Psoas muscle (tissue), 8 donors: Measurements from ENCODE around the gene HEPN1. TPM values are rescaled to one million over a fixed set of nuclear protein-coding genes. Genes with fewer than 3 reads are reported as not detected.

Source experiments
- ATAC-seq, 4 donors: fragments of 200-7000 bp; cut with Tn5 transposase; one replicate each; pipeline ENCODE4 v1.9.1; 2020; ENCODE audit warnings: moderate library complexity in 3 of 4, mild to moderate bottlenecking in 2 of 4
- DNase-seq, 2 donors: peaks; one replicate each; pipeline ENCODE4 v3.0.0-alpha.2; 2020
- H3K27ac ChIP-seq: fragments of 200-600 bp; one replicate; pipeline ENCODE4 v1.8.0; 2022
- H3K27me3 ChIP-seq, 3 donors: fragments of 200-600 bp in 1 of 3; one replicate each; pipeline versions ENCODE4 v1.6.1 to v1.8.0; 2013 to 2022; ENCODE audit warnings: low read length in 2 of 3, mild to moderate bottlenecking in 2 of 3, moderate library complexity in 1 of 3; ENCODE audit not compliant: insufficient read depth in 3 of 3
- H3K36me3 ChIP-seq, 2 donors: fragments of 200-600 bp in 1 of 2; one replicate each; pipeline versions ENCODE4 v1.6.1 to v1.8.0; 2013 to 2022; ENCODE audit warnings: low read depth in 1 of 2, mild to moderate bottlenecking in 1 of 2, moderate library complexity in 1 of 2; ENCODE audit not compliant: insufficient read depth in 1 of 2
- H3K4me1 ChIP-seq: fragments of 200-600 bp; one replicate; pipeline ENCODE4 v1.8.0; 2022
- H3K4me3 ChIP-seq: fragments of 200-600 bp; one replicate; pipeline ENCODE4 v1.8.0; 2022; ENCODE audit warnings: mild to moderate bottlenecking
- H3K9me3 ChIP-seq: fragments of 200-600 bp; one replicate; pipeline ENCODE4 v1.8.0; 2022
- WGBS, 3 donors: extraction: QIAGEN DNeasy Blood & Tissue Kit; methylation state at CpG; one replicate each; pipeline versions ENCODE4 v1.1.6 to v1.1.7; 2013; 5-methylcytosine and 5-hydroxymethylcytosine counted together
- intact Hi-C, 2 donors: fragments of 100-400 bp; cut with DNase I; formaldehyde crosslinking; loops; one replicate each; pipeline versions ENCODE4 v1.11.0 to v1.14.2; 2022
- polyA plus RNA-seq, 3 donors: library from polyadenylated mRNA; stranded (reverse); fragments of 200-250 nt; gene quantifications; one replicate each; pipeline ENCODE4 v1.2.3, GENCODE V29; 2013
- total RNA-seq, 4 donors: library from RNA; stranded (reverse); fragmentation: NEBNext Ultra II Directional in 2 of 4; extraction: Animal tissue kit (Norgen Biotek cat#: 25700) in 2 of 4; gene quantifications; one replicate each; pipeline versions ENCODE4 v1.2.1 to v1.2.4, GENCODE V29; 2021 to 2023
- TF ChIP-seq, protein P1 (sequence below): fragments of 200-600 bp; IDR thresholded peaks from one replicate; pipeline ENCODE4 v1.8.0; 2022; ENCODE audit warnings: antibody characterized with exemption
- donor health status: healthy with polysubstance abuse.
- donor health status: DM: no; HTN: no; CAD: no; lungs with moderate emphysema.
- donor health status: Bipolar disorder and iron deficiency.
- donor health status: healthy.
- donor health status: DM: yes; HTN: yes; CAD: no.
- donor health status: DM: no; HTN: no; CAD: no.
- donor health status: DM: no; HTN: no; CAD: no.
- donor health status: DM: yes; HTN: yes; CAD: no.

Gene HEPN1
- total and polyA plus RNA-seq, 7 donors = 0.01 to 0.04 TPM; not detected in 5

- Histone ChIP-seq H3K9me3 (no peaks in the 10 kb centered on the region), H3K36me3 (no peaks in the 10 kb centered on the region), H3K27me3 (peaks cover 0 to 10% (median 0%) of the 10 kb centered on the region in 3 donors), H3K4me3 (no peak overlapping the region), H3K27ac (no peak overlapping the region), H3K4me1 (no peaks in the 10 kb centered on the region)
- WGBS, 3 donors = 81 to 84% (median 84%) methylated on average over 3 of the region's 3 CpGs
- TF ChIP-seq, protein P1, sequence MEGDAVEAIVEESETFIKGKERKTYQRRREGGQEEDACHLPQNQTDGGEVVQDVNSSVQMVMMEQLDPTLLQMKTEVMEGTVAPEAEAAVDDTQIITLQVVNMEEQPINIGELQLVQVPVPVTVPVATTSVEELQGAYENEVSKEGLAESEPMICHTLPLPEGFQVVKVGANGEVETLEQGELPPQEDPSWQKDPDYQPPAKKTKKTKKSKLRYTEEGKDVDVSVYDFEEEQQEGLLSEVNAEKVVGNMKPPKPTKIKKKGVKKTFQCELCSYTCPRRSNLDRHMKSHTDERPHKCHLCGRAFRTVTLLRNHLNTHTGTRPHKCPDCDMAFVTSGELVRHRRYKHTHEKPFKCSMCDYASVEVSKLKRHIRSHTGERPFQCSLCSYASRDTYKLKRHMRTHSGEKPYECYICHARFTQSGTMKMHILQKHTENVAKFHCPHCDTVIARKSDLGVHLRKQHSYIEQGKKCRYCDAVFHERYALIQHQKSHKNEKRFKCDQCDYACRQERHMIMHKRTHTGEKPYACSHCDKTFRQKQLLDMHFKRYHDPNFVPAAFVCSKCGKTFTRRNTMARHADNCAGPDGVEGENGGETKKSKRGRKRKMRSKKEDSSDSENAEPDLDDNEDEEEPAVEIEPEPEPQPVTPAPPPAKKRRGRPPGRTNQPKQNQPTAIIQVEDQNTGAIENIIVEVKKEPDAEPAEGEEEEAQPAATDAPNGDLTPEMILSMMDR = no peak
- intact Hi-C loops = no loop called here
- no peak for DNase-seq
- ATAC-seq = no peak
Observed at GRCh38 chr11:124930799-124931198, 11.7 kb downstream of the HEPN1 start.

- Histone ChIP-seq H3K4me3 (no peak overlapping the region), H3K27me3 (peaks cover 0 to 10% (median 0%) of the 10 kb centered on the region in 3 donors), H3K36me3 (no peaks in the 10 kb centered on the region), H3K9me3 (no peaks in the 10 kb centered on the region), H3K4me1 (no peaks in the 10 kb centered on the region), H3K27ac (no peak overlapping the region)
- no peak for ATAC-seq
- intact Hi-C loops = no loop called here
- WGBS, 3 donors = 64 to 80% (median 75%) methylated on average over 4 of the region's 4 CpGs
- no peak for DNase-seq
- TF ChIP-seq, protein P1 = no peak
Observed at GRCh38 chr11:124934862-124935547, 16.0 kb downstream of the HEPN1 start.

GRCh38 chr11:124935548-124936514, 16.8 kb downstream of the HEPN1 start, which contains the start of gene HEPACAM:
Gene HEPACAM (minus strand): TSS chr11:124936047. CDS start chr11:124936006, 41 bp downstream.
- H3K4me1 ChIP-seq = no peaks in the 10 kb centered on the region
- intact Hi-C loops = no loop called here
- no peaks in the 10 kb centered on the region for H3K9me3 ChIP-seq
- no peak for DNase-seq
- H3K4me3 ChIP-seq = no peak within 1 kb of the TSS
- 79 to 83% (median 80%) methylated on average over 18 of the region's 18 CpGs for WGBS, 3 donors
- no peak within 1 kb of the TSS for H3K27ac ChIP-seq
- TF ChIP-seq, protein P1 = no peak
- H3K27me3 ChIP-seq = peaks cover 0 to 10% (median 0%) of the 10 kb centered on the region in 3 donors
- H3K36me3 ChIP-seq = no peaks in the 10 kb centered on the region
- no peak for ATAC-seq

GRCh38 chr11:124937336-124937935, 18.4 kb downstream of the HEPN1 start:
- Histone ChIP-seq H3K27me3 (peaks cover 0 to 10% (median 0%) of the 10 kb centered on the region in 3 donors), H3K4me1 (no peaks in the 10 kb centered on the region), H3K4me3 (no peak overlapping the region), H3K36me3 (no peaks in the 10 kb centered on the region), H3K9me3 (no peaks in the 10 kb centered on the region), H3K27ac (no peak overlapping the region)
- TF ChIP-seq, protein P1 = no peak
- intact Hi-C loops = no loop called here
- DNase-seq (no peak), ATAC-seq (no peak)
- 79 to 84% (median 84%) methylated on average over 3 of the region's 3 CpGs for WGBS, 3 donors
